HFF-Myc (cell line): Measurements from ENCODE around the gene STARD13.

Source experiments
- DNase-seq: peaks from one replicate; pipeline ENCODE4 v3.0.0-alpha.2; 2011; ENCODE audit warnings: low read depth; ENCODE audit errors: extremely low read depth
- H3K4me3 ChIP-seq: replicated peaks from 2 replicates; pipeline ENCODE4 v1.5.1; 2011; ENCODE audit warnings: low read depth, mild to moderate bottlenecking, control low read depth, low read length
- CTCF ChIP-seq: IDR thresholded peaks from 2 replicates; pipeline ENCODE4 v1.5.1; 2012; ENCODE audit warnings: mild to moderate bottlenecking, low read depth, low read length, control low read depth; ENCODE audit errors: missing control alignments

The STARD13 gene

DNA sequence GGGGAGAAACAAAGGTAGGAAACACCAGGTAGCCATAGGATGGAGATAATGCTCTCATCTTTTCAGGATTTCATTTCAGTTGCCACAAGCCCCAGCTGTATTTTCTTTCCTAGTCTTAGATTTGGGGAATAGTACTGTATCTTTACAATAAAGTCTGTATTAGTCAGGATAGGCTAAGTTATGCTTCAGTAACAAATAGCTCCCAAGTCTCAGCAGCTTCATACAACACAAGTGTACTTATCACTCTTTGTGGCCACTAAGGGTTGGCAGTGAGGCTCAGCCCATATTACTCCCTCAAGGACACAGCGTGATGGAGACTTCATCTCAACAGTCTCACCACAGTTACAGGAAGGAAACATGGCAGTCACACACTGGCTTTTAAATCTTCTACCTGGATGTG, 61.4 kb downstream of the STARD13 start:
- TF ChIP-seq CTCF: no peak
- DNase-seq: no peak
- H3K4me3 ChIP-seq: no peak overlapping the region

- no peak for TF ChIP-seq CTCF
- H3K4me3 ChIP-seq: no peak overlapping the region
- no peak for DNase-seq
These were observed 65.6 kb downstream of the STARD13 start for GRCh38 chr13:33219926-33220325.

- no peak for TF ChIP-seq CTCF
- H3K4me3 ChIP-seq: no peak overlapping the region
- no peak for DNase-seq
These were observed 67.1 kb downstream of the STARD13 start for GRCh38 chr13:33218426-33218825.

GRCh38 chr13:33218020-33218419, 67.5 kb downstream of the STARD13 start:
- no peak for DNase-seq
- no peak for TF ChIP-seq CTCF
- H3K4me3 ChIP-seq: no peak overlapping the region

DNA sequence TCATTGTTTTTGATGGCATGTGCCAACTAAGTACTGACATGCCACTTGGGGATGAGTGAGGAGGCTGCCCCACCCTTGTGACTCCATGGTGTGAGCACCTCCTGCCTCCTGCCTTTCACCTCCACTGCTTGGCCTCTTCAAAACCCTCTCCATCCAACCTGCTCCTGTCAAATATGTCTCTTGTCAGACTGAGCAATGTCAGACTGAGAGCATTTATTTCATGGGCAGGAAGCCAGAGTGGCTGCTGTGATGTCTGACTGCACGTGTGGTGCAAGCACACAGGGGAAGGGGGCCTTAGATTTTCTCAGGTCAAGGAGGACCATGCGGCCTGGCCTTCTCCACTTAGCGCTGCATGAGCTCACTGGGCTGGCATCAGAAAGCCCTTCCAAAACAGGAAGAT, 68.3 kb downstream of the STARD13 start:
- no peak for DNase-seq
- no peak overlapping the region for H3K4me3 ChIP-seq
- TF ChIP-seq CTCF: no peak

GRCh38 chr13:33213797-33214196, 71.8 kb downstream of the STARD13 start:
- no peak for TF ChIP-seq CTCF
- no peak overlapping the region for H3K4me3 ChIP-seq
- DNase-seq: no peak

- DNase-seq: no peak
- no peak for TF ChIP-seq CTCF
- no peak overlapping the region for H3K4me3 ChIP-seq
These were observed 72.4 kb downstream of the STARD13 start for GRCh38 chr13:33213024-33213768.
